Spleen (tissue), 11 donors: Measurements from ENCODE around the gene SURF1. TPM values are rescaled to one million over a fixed set of nuclear protein-coding genes. Genes with fewer than 3 reads are reported as not detected.

Experiments used
- DNase-seq: peaks from one replicate; pipeline ENCODE4 v3.0.0-alpha.2; 2020
- H3K27ac ChIP-seq, 8 donors: fragments of 200-600 bp; sonication (generic) in 7 of 8; 1 replicate in 4 of 8; 2 replicates in 4 of 8; pipeline versions ENCODE4 v1.5.0 to v1.8.0; 2016 to 2021; ENCODE audit warnings: inconsistent platforms in 4 of 8, mild to moderate bottlenecking in 4 of 8, moderate library complexity in 1 of 8
- H3K27me3 ChIP-seq, 7 donors: fragments of 200-600 bp; sonication (generic) in 6 of 7; replicated peaks in 1 of 7; 1 replicate in 4 of 7; 2 replicates in 3 of 7; pipeline versions ENCODE4 v1.5.0 to v1.8.0; 2016 to 2021; ENCODE audit warnings: inconsistent platforms in 3 of 7, mild to moderate bottlenecking in 1 of 7
- H3K36me3 ChIP-seq, 6 donors: fragments of 200-600 bp; sonication (generic) in 5 of 6; 1 replicate in 4 of 6; 2 replicates in 2 of 6; pipeline versions ENCODE4 v1.5.0 to v1.8.0; 2016 to 2021; ENCODE audit warnings: inconsistent platforms in 2 of 6
- H3K4me1 ChIP-seq, 6 donors: fragments of 200-600 bp; sonication (generic) in 5 of 6; 1 replicate in 3 of 6; 2 replicates in 3 of 6; pipeline versions ENCODE4 v1.5.0 to v1.8.0; 2016 to 2021; ENCODE audit warnings: inconsistent platforms in 3 of 6
- H3K4me3 ChIP-seq, 8 donors: fragments of 200-600 bp; sonication (generic) in 7 of 8; 1 replicate in 4 of 8; 2 replicates in 4 of 8; pipeline versions ENCODE4 v1.5.0 to v1.8.0; 2016 to 2021; ENCODE audit warnings: inconsistent platforms in 4 of 8, mild to moderate bottlenecking in 4 of 8, moderate library complexity in 2 of 8
- H3K9me3 ChIP-seq, 8 donors: fragments of 200-600 bp; sonication (generic) in 7 of 8; 1 replicate in 4 of 8; 2 replicates in 4 of 8; pipeline versions ENCODE4 v1.5.0 to v1.8.0; 2016 to 2021; ENCODE audit warnings: inconsistent platforms in 4 of 8
- POLR2A ChIP-seq, 3 donors: fragments of 450-650 bp; IDR thresholded peaks; one replicate each; pipeline ENCODE4 v1.5.1; 2017; ENCODE audit warnings: antibody characterized with exemption in 3 of 3, mild to moderate bottlenecking in 1 of 3
- POLR2AphosphoS5 ChIP-seq, 3 donors: sonication (generic); formaldehyde crosslinking; IDR thresholded peaks; one replicate each; pipeline ENCODE4 v1.5.1; 2017; ENCODE audit warnings: antibody characterized with exemption in 3 of 3
- WGBS, 5 donors: extraction: QIAGEN DNeasy Blood & Tissue Kit in 3 of 5; methylation state at CpG; one replicate each; pipeline versions ENCODE4 v1.1.5 to v1.1.7; 2013 to 2018; 5-methylcytosine and 5-hydroxymethylcytosine counted together
- intact Hi-C: fragments of 100-400 bp; cut with DNase I; formaldehyde crosslinking; loops from one replicate; pipeline ENCODE4 v1.15.0; 2023; ENCODE audit warnings: low total_unique reads
- polyA plus RNA-seq, 3 donors: library from polyadenylated mRNA; stranded (reverse); fragments of 200-250 nt; gene quantifications; one replicate each; pipeline ENCODE4 v1.2.1, GENCODE V29; 2013
- total RNA-seq, 7 donors: library from RNA; depleted of rRNA in 3 of 7; stranded (reverse); fragments of >200 nt in 3 of 7; fragmentation: NEBNext Ultra II Directional in 4 of 7; extraction: Animal tissue kit (Norgen Biotek cat#: 25700) in 4 of 7; gene quantifications; one replicate each; pipeline versions ENCODE4 v1.1.0 to v1.2.1, GENCODE V29; 2016 to 2021
- TF ChIP-seq, protein P1 (sequence below), 11 experiments: fragments of 200-600 bp in 7 of 11; fragments of 450-650 bp in 4 of 11; sonication (generic) in 4 of 11; IDR thresholded peaks in 8 of 11; conservative IDR thresholded peaks in 3 of 11; 1 replicate in 7 of 11; 2 replicates in 4 of 11; pipeline versions ENCODE4 v1.4.0 to v1.8.0; 2016 to 2021; ENCODE audit warnings: antibody characterized with exemption in 11 of 11, inconsistent platforms in 4 of 11, mild to moderate bottlenecking in 1 of 11
- donor health status: healthy with polysubstance abuse.
- donor health status: DM: no; HTN: no; CAD: no; lungs with moderate emphysema.
- donor health status: DM: no; HTN: no; CAD: no.
- donor health status: Bipolar disorder and iron deficiency.
- donor health status: healthy.
- donor health status: DM: no; HTN: no; CAD: no.
- donor health status: DM: yes; HTN: yes; CAD: no.

The SURF1 gene
- total and polyA plus RNA-seq, 10 donors = 31.4 to 75.6 (median 36.2) TPM

DNA sequence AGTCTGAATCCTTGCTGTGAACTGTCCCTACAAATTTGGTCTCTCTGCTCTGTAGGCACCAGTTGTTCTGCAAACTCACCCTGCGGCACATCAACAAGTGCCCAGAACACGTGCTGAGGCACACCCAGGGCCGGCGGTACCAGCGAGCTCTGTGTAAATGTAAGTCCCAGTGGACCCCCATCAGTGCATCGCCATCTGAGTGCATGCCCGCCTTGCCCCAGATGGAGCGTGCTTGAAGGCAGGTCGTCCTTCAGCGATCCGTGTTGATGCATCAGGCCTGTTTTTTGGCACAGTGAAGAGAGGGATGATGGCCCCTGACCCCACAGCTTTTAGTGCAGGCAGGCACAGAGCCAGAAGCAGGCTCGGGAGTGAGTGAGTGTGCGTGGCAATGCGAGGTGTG is 1.4 kb upstream of the SURF1 start:
- no peaks in the 10 kb centered on the region for H3K27me3 ChIP-seq
- H3K4me3 ChIP-seq = peak overlapping the region in 1 of 8 donors; percentile 94
- WGBS, 5 donors = 83 to 94% (median 89%) methylated on average over 10 to 14 of the region's 14 CpGs
- no peaks in the 10 kb centered on the region for H3K9me3 ChIP-seq
- peaks cover 20 to 79% (median 53%) of the 10 kb centered on the region in 6 donors for H3K4me1 ChIP-seq
- H3K27ac ChIP-seq = peak overlapping the region in 1 of 8 donors; percentile 91
- no peak for DNase-seq
- intact Hi-C loops = no loop called here
- no peak for TF ChIP-seq POLR2AphosphoS5 (IDR thresholded peaks at IDR 0.05)
- TF ChIP-seq POLR2A (IDR thresholded peaks at IDR 0.05) = no peak
- TF ChIP-seq, protein P1, sequence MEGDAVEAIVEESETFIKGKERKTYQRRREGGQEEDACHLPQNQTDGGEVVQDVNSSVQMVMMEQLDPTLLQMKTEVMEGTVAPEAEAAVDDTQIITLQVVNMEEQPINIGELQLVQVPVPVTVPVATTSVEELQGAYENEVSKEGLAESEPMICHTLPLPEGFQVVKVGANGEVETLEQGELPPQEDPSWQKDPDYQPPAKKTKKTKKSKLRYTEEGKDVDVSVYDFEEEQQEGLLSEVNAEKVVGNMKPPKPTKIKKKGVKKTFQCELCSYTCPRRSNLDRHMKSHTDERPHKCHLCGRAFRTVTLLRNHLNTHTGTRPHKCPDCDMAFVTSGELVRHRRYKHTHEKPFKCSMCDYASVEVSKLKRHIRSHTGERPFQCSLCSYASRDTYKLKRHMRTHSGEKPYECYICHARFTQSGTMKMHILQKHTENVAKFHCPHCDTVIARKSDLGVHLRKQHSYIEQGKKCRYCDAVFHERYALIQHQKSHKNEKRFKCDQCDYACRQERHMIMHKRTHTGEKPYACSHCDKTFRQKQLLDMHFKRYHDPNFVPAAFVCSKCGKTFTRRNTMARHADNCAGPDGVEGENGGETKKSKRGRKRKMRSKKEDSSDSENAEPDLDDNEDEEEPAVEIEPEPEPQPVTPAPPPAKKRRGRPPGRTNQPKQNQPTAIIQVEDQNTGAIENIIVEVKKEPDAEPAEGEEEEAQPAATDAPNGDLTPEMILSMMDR (IDR thresholded peaks at IDR 0.05 in 8 of 11, conservative IDR thresholded peaks at IDR 0.05 in 3 of 11) = no peak
- peaks cover 0 to 72% (median 45%) of the 10 kb centered on the region in 6 donors for H3K36me3 ChIP-seq

DNA sequence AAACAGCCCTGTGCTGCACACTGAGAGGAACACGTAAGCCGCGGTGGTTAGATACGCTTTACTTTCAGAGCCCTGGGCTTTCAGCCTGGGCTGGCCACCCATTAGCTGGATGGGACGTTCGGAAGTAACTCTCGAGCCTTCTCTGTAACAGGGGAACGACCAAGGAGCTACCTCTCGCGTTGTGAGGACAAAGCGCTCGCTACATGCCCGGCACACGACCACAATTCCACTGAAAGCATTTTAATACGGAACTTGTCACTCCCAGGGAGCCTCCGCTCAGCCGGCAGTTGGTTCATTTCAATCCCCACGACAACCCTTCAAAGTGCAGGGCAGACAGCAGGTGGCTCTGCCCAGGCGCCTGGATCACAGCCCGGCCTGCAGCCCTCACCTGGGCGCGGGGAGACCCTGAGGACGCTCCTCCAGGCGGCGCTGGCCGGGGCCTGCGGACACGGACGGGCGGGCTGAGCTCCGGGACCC is 368 bp downstream of the SURF1 start:
- no peaks in the 10 kb centered on the region for H3K27me3 ChIP-seq
- TF ChIP-seq POLR2A (IDR thresholded peaks at IDR 0.05) = no peak
- no peak for TF ChIP-seq POLR2AphosphoS5 (IDR thresholded peaks at IDR 0.05)
- TF ChIP-seq, protein P1 (IDR thresholded peaks at IDR 0.05 in 8 of 11, conservative IDR thresholded peaks at IDR 0.05 in 3 of 11) = no peak
- peaks cover 20 to 90% (median 51%) of the 10 kb centered on the region in 6 donors for H3K4me1 ChIP-seq
- intact Hi-C loops = no loop called here
- DNase-seq = no peak
- peak overlapping the region; percentile 77 to 96 (median 84) for H3K4me3 ChIP-seq
- H3K27ac ChIP-seq = peak overlapping the region; percentile 61 to 91 (median 84)
- peaks cover 2 to 72% (median 46%) of the 10 kb centered on the region in 6 donors for H3K36me3 ChIP-seq
- WGBS, 5 donors = 0 to 1% (median 0%) methylated on average over 15 to 31 of the region's 31 CpGs
- H3K9me3 ChIP-seq = no peaks in the 10 kb centered on the region

DNA sequence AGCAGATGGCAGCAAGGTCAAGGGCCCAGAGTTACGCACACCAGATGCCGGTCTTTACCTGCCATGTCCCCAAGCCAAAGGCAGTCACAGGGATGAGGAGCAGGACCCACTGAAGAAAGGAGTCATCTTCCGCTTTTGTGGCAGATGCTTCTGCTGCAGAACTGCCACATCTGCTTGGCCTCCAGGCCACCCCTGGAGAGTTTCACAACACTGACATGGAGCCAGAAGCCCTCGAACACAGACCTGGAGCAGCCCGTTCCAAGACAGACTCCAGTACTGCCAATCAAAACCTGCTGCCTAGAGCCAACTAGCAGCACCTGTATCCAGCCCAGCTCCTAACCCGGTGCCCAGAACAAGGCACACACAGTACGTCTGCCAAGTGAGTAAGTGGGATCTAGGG is 1.5 kb downstream of the SURF1 start:
- intact Hi-C loops = no loop called here
- no peaks in the 10 kb centered on the region for H3K9me3 ChIP-seq

DNA sequence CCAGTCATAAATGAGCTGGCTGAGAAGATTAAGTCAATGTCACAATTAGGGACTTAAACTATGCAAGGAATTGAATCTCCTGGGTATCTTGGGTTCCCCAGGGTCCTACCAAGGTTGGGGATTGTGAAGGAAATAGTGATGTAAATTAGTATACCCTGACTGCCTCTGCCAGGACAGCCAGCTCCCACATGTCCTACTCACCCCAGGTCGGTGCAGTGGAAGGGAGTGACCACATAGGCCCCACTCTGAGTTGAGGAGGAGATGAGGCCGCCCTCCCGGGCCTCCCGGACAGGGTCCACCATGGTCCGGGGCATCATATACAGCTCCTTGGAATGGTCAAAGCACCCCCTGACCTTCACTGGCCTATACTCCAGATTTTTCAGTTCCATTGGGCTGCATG is 2.7 kb downstream of the SURF1 start:
- Histone ChIP-seq H3K4me3 (no peak overlapping the region), H3K27ac (no peak overlapping the region), H3K9me3 (no peaks in the 10 kb centered on the region), H3K4me1 (peaks cover 30 to 90% (median 58%) of the 10 kb centered on the region in 6 donors), H3K27me3 (no peaks in the 10 kb centered on the region), H3K36me3 (peaks cover 8 to 69% (median 50%) of the 10 kb centered on the region in 6 donors)
- TF ChIP-seq POLR2AphosphoS5 (IDR thresholded peaks at IDR 0.05) = peak; percentile 18 to 57 (median 20)
- TF ChIP-seq, protein P1 (IDR thresholded peaks at IDR 0.05 in 8 of 11, conservative IDR thresholded peaks at IDR 0.05 in 3 of 11) = no peak
- DNase-seq = no peak
- 78 to 96% (median 87%) methylated on average over 5 of the region's 5 CpGs for WGBS, 5 donors
- intact Hi-C loops = no loop called here

More for the DNA sequence above, 1.5 kb downstream of the SURF1 start:
- H3K4me1 ChIP-seq = peaks cover 21 to 90% (median 53%) of the 10 kb centered on the region in 6 donors
- peak in 1 of 3 donors; percentile 26 for TF ChIP-seq POLR2AphosphoS5 (IDR thresholded peaks at IDR 0.05)
- TF ChIP-seq POLR2A (IDR thresholded peaks at IDR 0.05) = no peak
- TF ChIP-seq, protein P1 (IDR thresholded peaks at IDR 0.05 in 8 of 11, conservative IDR thresholded peaks at IDR 0.05 in 3 of 11) = no peak
- H3K4me3 ChIP-seq = peak overlapping the region in 1 of 8 donors; percentile 94
- H3K27ac ChIP-seq = no peak overlapping the region
- no peak for DNase-seq
- no peaks in the 10 kb centered on the region for H3K27me3 ChIP-seq
- peaks cover 8 to 72% (median 46%) of the 10 kb centered on the region in 6 donors for H3K36me3 ChIP-seq
- 78 to 93% (median 88%) methylated on average over 5 to 7 of the region's 7 CpGs for WGBS, 5 donors
